VCaP (cell line): ENCODE data around the gene MAP3K15.
A peak's percentile ranks its signal among the peaks of the same experiment; 100 is the strongest.

ENCODE experiments used
- H3K27ac ChIP-seq: fragments of 450-650 bp; 2 replicates; pipeline ENCODE4 v1.5.1; 2017
- TF ChIP-seq, protein P1 (sequence below): fragments of 450-650 bp; conservative IDR thresholded peaks from 2 replicates; pipeline ENCODE4 v1.5.1; 2017; ENCODE audit warnings: mild to moderate bottlenecking, moderate library complexity

The MAP3K15 gene, protein sequence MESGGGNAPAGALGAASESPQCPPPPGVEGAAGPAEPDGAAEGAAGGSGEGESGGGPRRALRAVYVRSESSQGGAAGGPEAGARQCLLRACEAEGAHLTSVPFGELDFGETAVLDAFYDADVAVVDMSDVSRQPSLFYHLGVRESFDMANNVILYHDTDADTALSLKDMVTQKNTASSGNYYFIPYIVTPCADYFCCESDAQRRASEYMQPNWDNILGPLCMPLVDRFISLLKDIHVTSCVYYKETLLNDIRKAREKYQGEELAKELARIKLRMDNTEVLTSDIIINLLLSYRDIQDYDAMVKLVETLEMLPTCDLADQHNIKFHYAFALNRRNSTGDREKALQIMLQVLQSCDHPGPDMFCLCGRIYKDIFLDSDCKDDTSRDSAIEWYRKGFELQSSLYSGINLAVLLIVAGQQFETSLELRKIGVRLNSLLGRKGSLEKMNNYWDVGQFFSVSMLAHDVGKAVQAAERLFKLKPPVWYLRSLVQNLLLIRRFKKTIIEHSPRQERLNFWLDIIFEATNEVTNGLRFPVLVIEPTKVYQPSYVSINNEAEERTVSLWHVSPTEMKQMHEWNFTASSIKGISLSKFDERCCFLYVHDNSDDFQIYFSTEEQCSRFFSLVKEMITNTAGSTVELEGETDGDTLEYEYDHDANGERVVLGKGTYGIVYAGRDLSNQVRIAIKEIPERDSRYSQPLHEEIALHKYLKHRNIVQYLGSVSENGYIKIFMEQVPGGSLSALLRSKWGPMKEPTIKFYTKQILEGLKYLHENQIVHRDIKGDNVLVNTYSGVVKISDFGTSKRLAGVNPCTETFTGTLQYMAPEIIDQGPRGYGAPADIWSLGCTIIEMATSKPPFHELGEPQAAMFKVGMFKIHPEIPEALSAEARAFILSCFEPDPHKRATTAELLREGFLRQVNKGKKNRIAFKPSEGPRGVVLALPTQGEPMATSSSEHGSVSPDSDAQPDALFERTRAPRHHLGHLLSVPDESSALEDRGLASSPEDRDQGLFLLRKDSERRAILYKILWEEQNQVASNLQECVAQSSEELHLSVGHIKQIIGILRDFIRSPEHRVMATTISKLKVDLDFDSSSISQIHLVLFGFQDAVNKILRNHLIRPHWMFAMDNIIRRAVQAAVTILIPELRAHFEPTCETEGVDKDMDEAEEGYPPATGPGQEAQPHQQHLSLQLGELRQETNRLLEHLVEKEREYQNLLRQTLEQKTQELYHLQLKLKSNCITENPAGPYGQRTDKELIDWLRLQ (N-terminal part only)

GRCh38 chrX:19514791-19515614 lies at the start of gene MAP3K15:
TSS of gene MAP3K15 (minus strand) at chrX:19515508. CDS start at chrX:19515261, 247 bp downstream.
- TF ChIP-seq, protein P1, sequence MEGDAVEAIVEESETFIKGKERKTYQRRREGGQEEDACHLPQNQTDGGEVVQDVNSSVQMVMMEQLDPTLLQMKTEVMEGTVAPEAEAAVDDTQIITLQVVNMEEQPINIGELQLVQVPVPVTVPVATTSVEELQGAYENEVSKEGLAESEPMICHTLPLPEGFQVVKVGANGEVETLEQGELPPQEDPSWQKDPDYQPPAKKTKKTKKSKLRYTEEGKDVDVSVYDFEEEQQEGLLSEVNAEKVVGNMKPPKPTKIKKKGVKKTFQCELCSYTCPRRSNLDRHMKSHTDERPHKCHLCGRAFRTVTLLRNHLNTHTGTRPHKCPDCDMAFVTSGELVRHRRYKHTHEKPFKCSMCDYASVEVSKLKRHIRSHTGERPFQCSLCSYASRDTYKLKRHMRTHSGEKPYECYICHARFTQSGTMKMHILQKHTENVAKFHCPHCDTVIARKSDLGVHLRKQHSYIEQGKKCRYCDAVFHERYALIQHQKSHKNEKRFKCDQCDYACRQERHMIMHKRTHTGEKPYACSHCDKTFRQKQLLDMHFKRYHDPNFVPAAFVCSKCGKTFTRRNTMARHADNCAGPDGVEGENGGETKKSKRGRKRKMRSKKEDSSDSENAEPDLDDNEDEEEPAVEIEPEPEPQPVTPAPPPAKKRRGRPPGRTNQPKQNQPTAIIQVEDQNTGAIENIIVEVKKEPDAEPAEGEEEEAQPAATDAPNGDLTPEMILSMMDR = peak; percentile 51

DNA sequence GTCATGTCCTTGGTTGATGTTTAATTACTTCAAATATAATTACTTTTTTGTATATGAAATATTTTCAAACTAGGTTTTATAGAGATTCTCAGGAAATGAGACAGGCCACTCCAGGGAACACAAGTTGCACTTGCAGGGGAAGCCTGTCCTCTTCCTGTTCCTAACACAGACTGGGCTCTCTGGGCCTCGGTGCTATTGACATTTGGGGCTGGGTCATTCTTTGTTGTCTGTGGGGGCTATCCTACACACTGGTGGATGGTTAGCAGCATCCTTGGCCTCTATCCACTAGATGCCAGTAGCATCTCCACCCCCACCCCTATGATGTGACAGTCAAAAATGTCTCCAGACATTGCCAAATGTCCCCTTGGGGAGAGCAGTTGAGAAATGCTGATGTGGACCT lies 49.3 kb upstream of the MAP3K15 start:
- H3K27ac ChIP-seq = no peak overlapping the region
- TF ChIP-seq, protein P1 = no peak

More at GRCh38 chrX:19514791-19515614, at the start of gene MAP3K15:
- H3K27ac ChIP-seq = no peak within 1 kb of the TSS

- TF ChIP-seq, protein P1 = no peak
- no peak overlapping the region for H3K27ac ChIP-seq
Observed at GRCh38 chrX:19563746-19564145, 48.4 kb upstream of the MAP3K15 start.

GRCh38 chrX:19563327-19563726 lies 48.0 kb upstream of the MAP3K15 start:
- no peak overlapping the region for H3K27ac ChIP-seq
- TF ChIP-seq, protein P1 = no peak

- H3K27ac ChIP-seq = no peak overlapping the region
- TF ChIP-seq, protein P1 = no peak
Observed at GRCh38 chrX:19560611-19561010, 45.3 kb upstream of the MAP3K15 start.

DNA sequence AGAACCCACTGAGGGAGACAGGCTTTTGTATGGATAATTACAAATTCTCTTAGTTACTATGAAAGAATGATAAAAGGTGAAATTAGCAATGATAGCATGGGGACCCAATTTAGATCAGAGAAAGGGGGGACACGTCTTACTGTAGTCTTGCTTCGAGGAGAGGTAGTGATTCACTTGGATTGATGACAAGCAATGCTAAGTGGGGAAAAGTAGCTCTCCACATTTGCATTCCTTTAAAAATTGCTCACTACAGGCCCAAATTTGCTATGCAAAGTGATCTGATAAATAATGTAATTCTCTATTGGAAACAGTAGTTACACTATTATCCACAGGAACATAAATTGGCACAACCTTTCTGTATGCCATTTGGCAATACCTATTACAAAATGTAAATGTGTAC lies 42.5 kb upstream of the MAP3K15 start:
- no peak overlapping the region for H3K27ac ChIP-seq
- TF ChIP-seq, protein P1 = no peak
